GM12891 (cell line): ENCODE data around the gene PPP1R15B.

Experiments
- DNase-seq: peaks from one replicate; pipeline ENCODE4 v3.0.0; 2011; ENCODE audit warnings: low spot score; ENCODE audit not compliant: insufficient read length
- FAIRE-seq: peaks from 2 replicates; lab custom pipeline; 2011; peaks lifted over from hg19 to GRCh38; lab: Jason Lieb, UNC
- PAX5 ChIP-seq: IDR thresholded peaks from 2 replicates; pipeline ENCODE4 v1.6.1; 2011; ENCODE audit warnings: low read length, moderate library complexity, mild to moderate bottlenecking; ENCODE audit not compliant: insufficient read depth, severe bottlenecking
- POLR2A ChIP-seq: IDR thresholded peaks from 2 replicates; pipeline ENCODE4 v1.6.1; 2011; ENCODE audit warnings: low read depth, low read length, control low read depth
- POLR2AphosphoS5 ChIP-seq: IDR thresholded peaks from 2 replicates; pipeline ENCODE4 v1.6.1; 2011; ENCODE audit warnings: low read depth, low read length, control low read depth
- POU2F2 ChIP-seq: IDR thresholded peaks from 2 replicates; pipeline ENCODE4 v1.6.1; 2011; ENCODE audit warnings: low read depth, mild to moderate bottlenecking, control low read depth, low read length, moderate library complexity
- SPI1 ChIP-seq: IDR thresholded peaks from 2 replicates; pipeline ENCODE4 v1.6.1; 2011; ENCODE audit warnings: low read depth, low read length, control low read depth
- TAF1 ChIP-seq: IDR thresholded peaks from 2 replicates; pipeline ENCODE4 v1.6.1; 2011; ENCODE audit warnings: low read depth, low read length, control low read depth

The PPP1R15B gene

GRCh38 chr1:204451352-204452124 is 39.9 kb upstream of the PPP1R15B start:
- FAIRE-seq: no peak
- TF ChIP-seq POU2F2 (no peak), TAF1 (no peak), PAX5 (no peak), POLR2AphosphoS5 (no peak), POLR2A (no peak), SPI1 (no peak)
- no peak for DNase-seq

- DNase-seq: no peak
- no peak for FAIRE-seq
- TF ChIP-seq TAF1 (no peak), POLR2A (no peak), POU2F2 (no peak), PAX5 (no peak), POLR2AphosphoS5 (no peak), SPI1 (no peak)
Observed at GRCh38 chr1:204450461-204451257, 39.0 kb upstream of the PPP1R15B start.

- no peak for FAIRE-seq
- TF ChIP-seq TAF1: no peak
- TF ChIP-seq POLR2A: no peak
- no peak for TF ChIP-seq POU2F2
- no peak for TF ChIP-seq POLR2AphosphoS5
- no peak for TF ChIP-seq PAX5
- DNase-seq: no peak
Observed at GRCh38 chr1:204449678-204450280, 38.2 kb upstream of the PPP1R15B start.

DNA sequence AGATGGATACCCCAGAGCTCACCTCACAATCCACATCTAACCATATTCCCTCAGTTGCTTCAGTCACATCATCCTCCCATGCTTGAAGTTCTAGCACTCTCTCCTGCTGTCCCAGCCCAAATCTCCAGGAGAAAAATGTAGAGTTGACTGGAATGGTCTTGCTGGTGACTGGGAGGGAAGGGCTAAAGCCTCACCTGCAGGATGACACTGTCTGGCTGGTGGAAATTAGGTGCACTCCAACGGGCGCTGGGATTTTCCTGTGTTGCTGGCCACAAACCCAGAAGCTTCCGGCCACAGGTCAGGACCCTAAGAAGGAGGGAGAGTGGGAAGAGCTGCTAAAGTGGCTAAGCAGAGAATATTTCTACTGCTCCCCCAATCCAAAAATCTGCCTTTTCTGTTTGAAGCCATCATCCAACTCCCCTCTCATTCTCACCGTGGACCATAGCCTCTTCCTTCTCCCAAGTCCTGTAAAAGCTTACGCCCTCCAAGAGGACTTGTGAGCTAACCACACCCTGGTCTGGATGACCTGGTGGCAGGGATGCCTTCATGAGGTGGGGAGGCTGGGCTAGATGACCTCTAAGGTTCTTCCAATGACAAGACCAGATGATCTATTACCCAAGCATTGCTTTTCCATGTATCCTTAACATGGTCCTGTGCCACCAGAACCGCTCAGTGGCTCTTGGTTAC is 37.5 kb upstream of the PPP1R15B start:
- DNase-seq (no peak), FAIRE-seq (no peak)
- no peak for TF ChIP-seq POU2F2
- no peak for TF ChIP-seq PAX5
- no peak for TF ChIP-seq POLR2AphosphoS5
- no peak for TF ChIP-seq POLR2A
- no peak for TF ChIP-seq TAF1
- no peak for TF ChIP-seq SPI1

DNA sequence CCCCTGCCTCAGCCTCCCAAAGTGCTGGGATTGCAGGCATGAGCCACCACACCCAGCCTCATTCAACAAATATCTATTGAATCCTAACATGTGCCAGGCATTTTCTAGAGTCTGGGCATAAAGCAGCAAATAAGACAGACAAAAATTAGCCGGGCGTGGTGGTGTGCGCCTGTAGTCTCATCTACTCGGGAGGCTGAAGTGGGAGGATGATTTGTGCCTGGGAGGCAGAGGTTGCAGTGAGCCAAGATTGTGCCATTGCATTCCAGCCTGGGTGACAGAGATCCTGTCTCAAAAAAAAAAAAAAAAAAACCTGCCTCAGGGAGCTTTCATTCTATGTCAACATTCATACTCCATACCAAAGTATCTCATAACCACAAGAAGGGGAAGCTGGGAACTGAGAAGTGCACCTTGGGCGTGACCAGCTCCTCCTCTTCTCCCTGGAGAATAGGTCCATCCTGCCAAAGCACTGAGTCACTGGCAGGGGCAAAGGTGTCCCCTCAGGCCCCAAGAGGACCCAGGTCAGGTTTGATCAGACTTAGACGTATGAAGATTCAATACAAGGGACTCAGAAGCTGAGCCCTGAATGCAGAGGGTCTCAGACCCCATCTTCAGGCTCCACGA is 36.8 kb upstream of the PPP1R15B start:
- DNase-seq (no peak), FAIRE-seq (no peak)
- TF ChIP-seq TAF1 (no peak), SPI1 (no peak), POLR2AphosphoS5 (no peak), PAX5 (no peak), POLR2A (no peak), POU2F2 (no peak)

DNA sequence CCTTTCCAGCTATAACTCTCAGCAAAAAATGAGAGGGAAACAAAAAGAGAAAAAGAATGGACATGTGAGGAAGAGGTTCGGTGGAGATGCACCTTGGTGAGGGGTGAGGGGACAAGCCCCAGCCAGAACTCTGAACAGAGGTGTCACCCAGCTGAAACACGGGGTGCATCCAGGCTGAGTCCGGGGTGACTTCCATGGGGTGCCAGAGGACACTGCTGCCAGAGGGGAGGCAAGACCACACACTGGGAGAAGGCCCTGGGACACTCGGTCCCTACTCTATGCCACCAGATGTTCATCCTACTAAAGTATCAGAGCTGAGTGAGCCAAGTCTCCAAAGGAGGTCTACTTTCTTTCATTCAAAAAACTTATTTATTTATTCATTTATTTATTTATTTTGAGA is 36.1 kb upstream of the PPP1R15B start:
- no peak for DNase-seq
- TF ChIP-seq POLR2AphosphoS5: no peak
- no peak for TF ChIP-seq SPI1
- no peak for TF ChIP-seq PAX5
- no peak for TF ChIP-seq POLR2A
- TF ChIP-seq TAF1: no peak
- TF ChIP-seq POU2F2: no peak
- FAIRE-seq: no peak

DNA sequence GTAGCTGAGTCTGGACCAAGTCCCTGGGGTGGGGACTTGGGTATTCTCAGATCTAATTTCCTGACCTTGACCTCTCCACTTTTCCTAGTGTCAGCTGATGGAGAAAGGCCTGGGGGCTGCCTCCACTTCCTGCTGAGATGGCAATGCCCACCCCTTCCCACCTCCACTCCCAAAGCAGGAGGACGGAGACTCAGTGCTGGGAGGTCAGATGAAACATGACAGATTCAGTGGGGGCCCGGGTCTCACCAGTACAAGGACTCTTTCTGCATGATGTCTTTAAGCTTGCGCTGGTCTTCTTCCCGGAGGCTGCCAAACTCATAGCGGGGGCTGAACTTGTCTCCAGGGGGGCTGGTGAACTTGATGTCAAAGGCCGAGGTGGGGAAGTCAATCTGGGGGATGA is 35.6 kb upstream of the PPP1R15B start:
- FAIRE-seq (no peak), DNase-seq (no peak)
- TF ChIP-seq POLR2A (no peak), SPI1 (no peak), PAX5 (no peak), POLR2AphosphoS5 (no peak), POU2F2 (no peak), TAF1 (no peak)

DNA sequence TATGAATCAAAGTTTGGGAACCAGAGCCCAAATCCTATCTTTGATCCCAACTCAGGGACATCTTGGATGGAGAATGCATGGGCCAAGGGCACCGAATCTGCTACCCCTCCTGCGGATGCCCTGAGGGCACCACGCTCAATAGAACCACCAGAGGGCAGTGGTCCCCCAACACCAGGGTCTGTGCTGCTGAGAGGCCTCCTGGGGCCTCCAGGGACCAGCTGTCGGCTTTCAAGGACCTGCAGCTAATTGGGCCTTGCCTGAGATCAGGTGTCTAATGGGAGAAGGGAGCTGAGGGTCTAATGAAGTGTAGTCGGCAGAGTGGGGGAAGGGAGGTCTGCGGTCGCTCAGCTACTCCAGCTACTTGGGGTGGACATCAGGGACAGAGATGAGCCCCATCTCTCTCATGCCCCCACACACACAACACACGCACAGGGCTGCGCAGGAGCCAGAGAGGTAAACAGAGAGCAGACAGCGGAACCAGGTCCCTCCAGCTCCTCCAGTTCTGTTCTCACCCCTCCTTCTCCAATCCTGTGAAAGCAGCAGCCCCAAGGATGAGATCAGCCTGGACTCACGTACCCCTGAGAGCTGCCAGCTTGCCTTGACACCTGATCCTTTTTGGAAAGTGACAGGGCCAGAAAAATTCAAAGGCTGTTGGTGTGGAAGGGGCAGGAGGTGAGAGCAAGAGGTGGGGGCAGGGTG is 34.9 kb upstream of the PPP1R15B start:
- no peak for FAIRE-seq
- DNase-seq: peak; percentile 79
- no peak for TF ChIP-seq PAX5
- TF ChIP-seq POU2F2: no peak
- TF ChIP-seq POLR2A: no peak
- TF ChIP-seq POLR2AphosphoS5: no peak
- TF ChIP-seq TAF1: no peak
- no peak for TF ChIP-seq SPI1
